Kidney tubule cell (primary cell): ENCODE data around the gene CALML6.
"Not testable (repeated sequence)": the region's sequence is repeated elsewhere in the genome, so short reads cannot be mapped to it uniquely, and the experiment has no call there.

Experiments used
- DNase-seq: peaks from one replicate; pipeline ENCODE4 v3.0.0-alpha.2; 2018; ENCODE audit warnings: low spot score

Gene CALML6

GRCh38 chr1:1925437-1926345 lies 10.6 kb downstream of the CALML6 start:
- no peak for DNase-seq

GRCh38 chr1:1926346-1926811 lies 11.3 kb downstream of the CALML6 start:
- no peak for DNase-seq

GRCh38 chr1:1926886-1927660 lies 12.0 kb downstream of the CALML6 start:
- DNase-seq, result no peak

GRCh38 chr1:1927751-1928150 lies 12.7 kb downstream of the CALML6 start:
- DNase-seq, result no peak

GRCh38 chr1:1928231-1929101 lies 13.4 kb downstream of the CALML6 start:
- DNase-seq, result no peak

- DNase-seq, result no peak
Measured at GRCh38 chr1:1929102-1929638, 14.1 kb downstream of the CALML6 start.

- no peak for DNase-seq
Measured at GRCh38 chr1:1929639-1930545, 14.8 kb downstream of the CALML6 start.

- DNase-seq, result not testable (repeated sequence)
Measured at GRCh38 chr1:1934848-1935247, 19.8 kb downstream of the CALML6 start.

GRCh38 chr1:1937061-1937460 lies 22.0 kb downstream of the CALML6 start:
- no peak for DNase-seq

GRCh38 chr1:1937549-1938275 lies 22.7 kb downstream of the CALML6 start:
- no peak for DNase-seq

- no peak for DNase-seq
Measured at GRCh38 chr1:1938276-1938573, 23.2 kb downstream of the CALML6 start.

GRCh38 chr1:1938613-1939295 lies 23.7 kb downstream of the CALML6 start:
- DNase-seq, result no peak

GRCh38 chr1:1939296-1940122 lies 24.4 kb downstream of the CALML6 start:
- no peak for DNase-seq

GRCh38 chr1:1940123-1940425 lies 25.0 kb downstream of the CALML6 start:
- no peak for DNase-seq

GRCh38 chr1:1941211-1941841 lies 26.3 kb downstream of the CALML6 start:
- DNase-seq, result no peak

- DNase-seq, result no peak
Measured at GRCh38 chr1:1941868-1942752, 27.1 kb downstream of the CALML6 start.
